Activated T-helper 1 cell treated with Interleukin-2 at 50 U/mL for 16 hours (primary cell): Measurements from ENCODE around the gene PRDM8.
"Not testable (repeated sequence)": the region's sequence is repeated elsewhere in the genome, so short reads cannot be mapped to it uniquely, and the experiment has no call there.

Experiments used
- DNase-seq: peaks from one replicate; pipeline ENCODE4 v3.0.0-alpha.2; 2020; ENCODE audit warnings: low read depth

Gene PRDM8

GRCh38 chr4:80196922-80197573, at the start of gene PRDM8:
PRDM8 (plus strand) TSS chr4:80197503; CDS start chr4:80200081, 2,578 bp downstream.
- no peak for DNase-seq

- no peak for DNase-seq
Observed at GRCh38 chr4:80150387-80151180, 46.7 kb upstream of the PRDM8 start.

GRCh38 chr4:80151981-80152380, 45.3 kb upstream of the PRDM8 start:
- no peak for DNase-seq

- DNase-seq = no peak
Observed at GRCh38 chr4:80153874-80154544, 43.3 kb upstream of the PRDM8 start.

- DNase-seq = no peak
Observed at GRCh38 chr4:80154545-80154933, 42.8 kb upstream of the PRDM8 start.

- DNase-seq = no peak
Observed at GRCh38 chr4:80155316-80155982, 41.9 kb upstream of the PRDM8 start.

- no peak for DNase-seq
Observed at GRCh38 chr4:80156410-80156809, 40.9 kb upstream of the PRDM8 start.

GRCh38 chr4:80161413-80162058, 35.8 kb upstream of the PRDM8 start:
- no peak for DNase-seq

GRCh38 chr4:80162418-80162817, 34.9 kb upstream of the PRDM8 start:
- no peak for DNase-seq

GRCh38 chr4:80165855-80166254, 31.4 kb upstream of the PRDM8 start:
- DNase-seq = no peak

GRCh38 chr4:80171251-80171650, 26.1 kb upstream of the PRDM8 start:
- DNase-seq = no peak

GRCh38 chr4:80171656-80172055, 25.6 kb upstream of the PRDM8 start:
- no peak for DNase-seq

GRCh38 chr4:80172203-80172602, 25.1 kb upstream of the PRDM8 start:
- no peak for DNase-seq

GRCh38 chr4:80173401-80173800, 23.9 kb upstream of the PRDM8 start:
- no peak for DNase-seq

GRCh38 chr4:80173841-80174240, 23.5 kb upstream of the PRDM8 start:
- no peak for DNase-seq

GRCh38 chr4:80177793-80178192, 19.5 kb upstream of the PRDM8 start:
- not testable (repeated sequence) for DNase-seq

- no peak for DNase-seq
Observed at GRCh38 chr4:80178964-80179363, 18.3 kb upstream of the PRDM8 start.

GRCh38 chr4:80179637-80180161, 17.6 kb upstream of the PRDM8 start:
- no peak for DNase-seq

- no peak for DNase-seq
Observed at GRCh38 chr4:80180743-80181142, 16.6 kb upstream of the PRDM8 start.

GRCh38 chr4:80182237-80182866, 15.0 kb upstream of the PRDM8 start:
- no peak for DNase-seq
